H1 (cell line): Measurements from ENCODE around the gene LRP1. TPM values are rescaled to one million over a fixed set of nuclear protein-coding genes. Genes with fewer than 3 reads are reported as not detected.
A peak's percentile ranks its signal among the peaks of the same experiment; 100 is the strongest.

ENCODE experiments used
- BACH1 ChIP-seq: IDR thresholded peaks from 2 replicates; pipeline ENCODE4 v1.6.1; 2012; ENCODE audit warnings: low read length, improper control_type of control experiment
- BCL11A ChIP-seq, 2 experiments: IDR thresholded peaks; one replicate each; pipeline ENCODE4 v1.6.1; 2011; ENCODE audit warnings: low read depth in 2 of 2, low read length in 2 of 2, mild to moderate bottlenecking in 2 of 2
- CBX8 ChIP-seq: fragments of 300-800, 300-1000 bp; sonication (generic); IDR thresholded peaks from 2 replicates; pipeline ENCODE4 v1.7.1; 2016; ENCODE audit warnings: low read depth, low read length, borderline replicate concordance
- CEBPB ChIP-seq: IDR thresholded peaks from 2 replicates; pipeline ENCODE4 v1.6.1; 2012; ENCODE audit warnings: low read depth, low read length
- EP300 ChIP-seq, 2 experiments: IDR thresholded peaks; 1 replicate in 1 of 2; 2 replicates in 1 of 2; pipeline ENCODE4 v1.6.1; 2011 to 2012; ENCODE audit warnings: low read depth in 2 of 2, low read length in 2 of 2, mild to moderate bottlenecking in 2 of 2, borderline replicate concordance in 1 of 2, inconsistent platforms in 1 of 2, moderate library complexity in 1 of 2
- GABPA ChIP-seq: IDR thresholded peaks from 2 replicates; pipeline ENCODE4 v1.6.1; 2011; ENCODE audit warnings: mild to moderate bottlenecking, low read length, moderate library complexity, borderline replicate concordance; ENCODE audit not compliant: insufficient read depth
- GTF2F1 ChIP-seq: IDR thresholded peaks from 2 replicates; pipeline ENCODE4 v1.6.1; 2012; ENCODE audit warnings: low read depth, low read length, improper control_type of control experiment, borderline replicate concordance
- JUND ChIP-seq: IDR thresholded peaks from 2 replicates; pipeline ENCODE4 v1.6.1; 2011; ENCODE audit warnings: mild to moderate bottlenecking, improper control_type of control experiment, low read length
- MAFK ChIP-seq: IDR thresholded peaks from 2 replicates; pipeline ENCODE4 v1.6.1; 2012; ENCODE audit warnings: low read depth, mild to moderate bottlenecking, improper control_type of control experiment, low read length
- RAD21 ChIP-seq, 2 experiments: IDR thresholded peaks in 1 of 2; conservative IDR thresholded peaks in 1 of 2; 2 replicates each; pipeline ENCODE4 v1.6.1; 2011; ENCODE audit warnings: low read depth in 2 of 2, low read length in 2 of 2, improper control_type of control experiment in 1 of 2, inconsistent platforms in 1 of 2, mild to moderate bottlenecking in 1 of 2, moderate library complexity in 1 of 2
- RNF2 ChIP-seq: fragments of 200-900, 300-1000 bp; sonication (generic); IDR thresholded peaks from 2 replicates; pipeline ENCODE4 v1.7.1; 2016; ENCODE audit warnings: borderline replicate concordance, low read depth, mild to moderate bottlenecking, antibody characterized with exemption, low read length; ENCODE audit not compliant: poor library complexity, severe bottlenecking; ENCODE audit errors: missing control alignments
- SAP30 ChIP-seq: fragments of 300-600 bp; sonication (generic); IDR thresholded peaks from 2 replicates; pipeline ENCODE4 v1.7.1; 2012; ENCODE audit warnings: low read length, moderate library complexity, mild to moderate bottlenecking, inconsistent platforms; ENCODE audit not compliant: insufficient read depth, insufficient replicate concordance
- SIN3A ChIP-seq, 2 experiments: IDR thresholded peaks in 1 of 2; conservative IDR thresholded peaks in 1 of 2; 2 replicates each; pipeline ENCODE4 v1.6.1; 2011 to 2012; ENCODE audit warnings: low read length in 2 of 2, improper control_type of control experiment in 1 of 2, low read depth in 1 of 2, mild to moderate bottlenecking in 1 of 2
- SIX5 ChIP-seq: IDR thresholded peaks from 2 replicates; pipeline ENCODE4 v1.6.1; 2011; ENCODE audit warnings: mild to moderate bottlenecking, low read depth, low read length
- TAF1 ChIP-seq: IDR thresholded peaks from 2 replicates; pipeline ENCODE4 v1.6.1; 2011; ENCODE audit warnings: mild to moderate bottlenecking, low read depth, low read length
- ZNF274 ChIP-seq: IDR thresholded peaks from 2 replicates; pipeline ENCODE4 v1.7.0; 2012; ENCODE audit warnings: low read length, borderline replicate concordance; ENCODE audit errors: extremely low read depth
- polyA plus RNA-seq, 7 experiments: library from polyadenylated mRNA; depleted of rRNA in 3 of 7; stranded (reverse) in 5 of 7; unstranded in 2 of 7; fragments of >200 nt in 5 of 7; fragments of 200-250 nt in 2 of 7; gene quantifications; 1 replicate in 5 of 7; 2 replicates in 1 of 7; 4 replicates in 1 of 7; pipeline versions ENCODE4 v1.2.1 to v1.2.3, GENCODE V29; 2011 to 2013; ENCODE audit warnings: missing spikeins in 2 of 7, mixed read lengths in 2 of 7
- total RNA-seq: library from RNA; stranded (reverse); fragmentation: NEBNext Ultra II Directional; extraction: Animal tissue kit (Norgen Biotek cat#: 25700); gene quantifications from 2 replicates; pipeline ENCODE4 v1.2.1, GENCODE V29; 2021
- TF ChIP-seq, protein P1 (sequence below): IDR thresholded peaks from 2 replicates; pipeline ENCODE4 v1.6.1; 2012; ENCODE audit warnings: low read length, inconsistent platforms
- TF ChIP-seq, protein P2 (sequence below): IDR thresholded peaks from 2 replicates; pipeline ENCODE4 v1.6.1; 2011; ENCODE audit warnings: low read length, improper control_type of control experiment
- TF ChIP-seq, protein P3 (sequence below): IDR thresholded peaks from 2 replicates; pipeline ENCODE4 v1.6.1; 2011; ENCODE audit warnings: low read depth, mild to moderate bottlenecking, low read length; ENCODE audit not compliant: insufficient read depth

The LRP1 gene
- total and polyA plus RNA-seq, 2 of the 8 experiments (the other 6 are each of a cell fraction or from before 2014, with no cell fraction given): 35.3 to 92.5 TPM

DNA sequence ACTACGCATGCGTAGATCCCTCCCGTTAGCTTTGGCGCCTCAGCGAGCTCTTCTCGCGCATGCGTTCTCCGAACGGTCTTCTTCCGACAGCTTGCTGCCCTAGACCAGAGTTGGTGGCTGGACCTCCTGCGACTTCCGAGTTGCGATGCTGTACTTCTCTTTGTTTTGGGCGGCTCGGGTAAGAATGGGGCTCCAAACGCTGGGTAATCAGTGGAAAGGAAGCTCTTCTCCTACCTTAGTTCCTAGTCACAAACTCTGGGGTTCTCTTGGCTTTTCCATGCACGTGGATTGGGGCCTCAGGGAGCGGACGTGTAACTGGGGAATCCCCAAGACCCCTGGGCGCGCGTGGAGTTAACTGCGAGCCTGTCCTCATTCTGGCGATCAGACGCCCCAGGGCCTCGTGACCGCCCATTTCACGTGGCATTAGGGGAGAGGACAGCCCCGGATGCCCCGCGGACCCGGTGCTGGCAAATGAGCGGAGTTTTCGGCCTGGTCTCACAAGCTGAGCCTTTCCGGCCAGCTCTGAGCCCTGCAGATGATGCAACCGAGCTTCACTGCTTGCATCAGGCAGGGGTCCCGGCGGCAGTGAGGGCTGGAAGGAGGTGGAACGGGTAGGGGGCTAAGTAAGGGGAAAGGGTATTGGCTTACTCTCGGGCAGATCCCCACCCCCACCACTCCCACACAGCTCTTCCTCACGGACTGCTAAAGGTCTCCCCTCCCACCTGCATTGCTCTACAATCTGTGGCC is 101.5 kb downstream of the LRP1 start, which contains the start of gene SHMT2 (continued):
- TF ChIP-seq, protein P1, sequence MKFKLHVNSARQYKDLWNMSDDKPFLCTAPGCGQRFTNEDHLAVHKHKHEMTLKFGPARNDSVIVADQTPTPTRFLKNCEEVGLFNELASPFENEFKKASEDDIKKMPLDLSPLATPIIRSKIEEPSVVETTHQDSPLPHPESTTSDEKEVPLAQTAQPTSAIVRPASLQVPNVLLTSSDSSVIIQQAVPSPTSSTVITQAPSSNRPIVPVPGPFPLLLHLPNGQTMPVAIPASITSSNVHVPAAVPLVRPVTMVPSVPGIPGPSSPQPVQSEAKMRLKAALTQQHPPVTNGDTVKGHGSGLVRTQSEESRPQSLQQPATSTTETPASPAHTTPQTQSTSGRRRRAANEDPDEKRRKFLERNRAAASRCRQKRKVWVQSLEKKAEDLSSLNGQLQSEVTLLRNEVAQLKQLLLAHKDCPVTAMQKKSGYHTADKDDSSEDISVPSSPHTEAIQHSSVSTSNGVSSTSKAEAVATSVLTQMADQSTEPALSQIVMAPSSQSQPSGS: no peak; the same call in 1 of the 2 replicates
- no peak for TF ChIP-seq BCL11A (IDR thresholded peaks at IDR 0.05; ENCODE audit: low read depth in 2 of 2, low read length in 2 of 2)
- TF ChIP-seq CBX8: no peak
- TF ChIP-seq BACH1: no peak
- TF ChIP-seq TAF1: peak; percentile 72
- no peak for TF ChIP-seq MAFK
- TF ChIP-seq SIX5: no peak
- peak; percentile 77; the same call in 1 of the 2 replicates for TF ChIP-seq JUND
- peak; percentile 18 to 19; a peak in 2 of 4 replicates for TF ChIP-seq SIN3A (conservative IDR thresholded peaks at IDR 0.05 in 1 of 2, IDR thresholded peaks at IDR 0.05 in 1 of 2; ENCODE audit: low read depth in 1 of 2, low read length in 2 of 2)
- 0 out of 3 replicates have a peak, but pooled peaks of 1 of the 2 experiments have one; percentile 37 for TF ChIP-seq EP300 (IDR thresholded peaks at IDR 0.05; ENCODE audit: borderline replicate concordance in 1 of 2, low read depth in 2 of 2, low read length in 2 of 2)
- TF ChIP-seq CEBPB: peak; percentile 98
- TF ChIP-seq, protein P2, sequence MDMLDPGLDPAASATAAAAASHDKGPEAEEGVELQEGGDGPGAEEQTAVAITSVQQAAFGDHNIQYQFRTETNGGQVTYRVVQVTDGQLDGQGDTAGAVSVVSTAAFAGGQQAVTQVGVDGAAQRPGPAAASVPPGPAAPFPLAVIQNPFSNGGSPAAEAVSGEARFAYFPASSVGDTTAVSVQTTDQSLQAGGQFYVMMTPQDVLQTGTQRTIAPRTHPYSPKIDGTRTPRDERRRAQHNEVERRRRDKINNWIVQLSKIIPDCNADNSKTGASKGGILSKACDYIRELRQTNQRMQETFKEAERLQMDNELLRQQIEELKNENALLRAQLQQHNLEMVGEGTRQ: no peak
- no peak for TF ChIP-seq ZNF274
- TF ChIP-seq RNF2: no peak
- no peak for TF ChIP-seq RAD21 (IDR thresholded peaks at IDR 0.05 in 1 of 2, conservative IDR thresholded peaks at IDR 0.05 in 1 of 2; ENCODE audit: low read depth in 2 of 2, low read length in 2 of 2)
- TF ChIP-seq, protein P3, sequence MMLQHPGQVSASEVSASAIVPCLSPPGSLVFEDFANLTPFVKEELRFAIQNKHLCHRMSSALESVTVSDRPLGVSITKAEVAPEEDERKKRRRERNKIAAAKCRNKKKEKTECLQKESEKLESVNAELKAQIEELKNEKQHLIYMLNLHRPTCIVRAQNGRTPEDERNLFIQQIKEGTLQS: peak; percentile 75
- TF ChIP-seq GABPA: no peak
- TF ChIP-seq GTF2F1: no peak; the same call in 1 of the 2 replicates
- no peak for TF ChIP-seq SAP30
